GM12878 (cell line): ENCODE results near the gene SYTL5.

Experiments used
- CBFB ChIP-seq: IDR thresholded peaks from 2 replicates; pipeline ENCODE4 v1.6.1; 2016; ENCODE audit warnings: antibody characterized with exemption, low read depth
- POLR2A ChIP-seq: IDR thresholded peaks from 2 replicates; pipeline ENCODE4 v1.6.1; 2011; ENCODE audit warnings: low read depth, mild to moderate bottlenecking, low read length
- RBBP5 ChIP-seq: fragments of 200-600 bp; sonication (generic); conservative IDR thresholded peaks from 2 replicates; pipeline ENCODE4 v1.6.1; 2016
- RFX5 ChIP-seq: IDR thresholded peaks from 2 replicates; pipeline ENCODE4 v1.6.1; 2011; ENCODE audit warnings: low read depth, low read length, improper control_type of control experiment
- SMAD5 ChIP-seq: IDR thresholded peaks from 2 replicates; pipeline ENCODE4 v1.6.1; 2016; ENCODE audit warnings: antibody characterized with exemption, low read depth
- SP1 ChIP-seq: IDR thresholded peaks from one replicate; pipeline ENCODE4 v1.6.1; 2011; ENCODE audit warnings: low read depth, low read length
- STAT3 ChIP-seq: IDR thresholded peaks from 2 replicates; pipeline ENCODE4 v1.6.1; 2011; ENCODE audit warnings: low read depth, low read length, improper control_type of control experiment
- TCF12 ChIP-seq: IDR thresholded peaks from 2 replicates; pipeline ENCODE4 v1.6.1; 2011; ENCODE audit warnings: low read depth, mild to moderate bottlenecking, low read length
- TF ChIP-seq, protein P1 (sequence below), 3 experiments: IDR thresholded peaks in 2 of 3; conservative IDR thresholded peaks in 1 of 3; 2 replicates each; pipeline ENCODE4 v1.5.1; 2011; ENCODE audit warnings: low read depth in 3 of 3, low read length in 3 of 3, mild to moderate bottlenecking in 3 of 3, control low read depth in 2 of 3, moderate library complexity in 2 of 3, inconsistent platforms in 1 of 3, mixed read lengths in 1 of 3; ENCODE audit not compliant: control insufficient read depth in 2 of 3, insufficient read depth in 1 of 3; ENCODE audit errors: extremely low read depth in 1 of 3
- TF ChIP-seq, protein P2 (sequence below): IDR thresholded peaks from 2 replicates; pipeline ENCODE4 v1.6.1; 2012; ENCODE audit warnings: low read depth, low read length, improper control_type of control experiment

DNA sequence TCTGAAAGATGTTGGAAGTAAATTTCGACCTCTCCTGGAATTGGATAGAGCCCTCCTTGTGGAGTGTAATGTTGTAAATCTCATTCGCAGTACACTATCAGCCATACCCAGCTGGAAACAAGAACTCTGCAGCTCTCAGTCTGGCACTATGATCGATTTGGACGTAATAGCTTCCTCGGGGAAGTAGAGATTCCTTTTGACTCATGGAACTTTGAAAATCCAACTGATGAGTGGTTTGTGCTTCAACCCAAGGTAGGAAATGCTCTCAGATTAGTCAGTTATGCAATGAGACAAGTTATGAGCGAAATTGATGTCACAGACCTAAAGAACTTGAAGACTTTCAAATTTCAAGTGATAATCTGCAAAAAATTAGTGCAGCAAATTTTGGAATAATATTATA, 103.9 kb downstream of the SYTL5 start:
- TF ChIP-seq STAT3 (no peak), TCF12 (no peak), SMAD5 (no peak), RBBP5 (no peak), CBFB (no peak), RFX5 (no peak), SP1 (no peak), POLR2A (no peak)
- TF ChIP-seq, protein P1, sequence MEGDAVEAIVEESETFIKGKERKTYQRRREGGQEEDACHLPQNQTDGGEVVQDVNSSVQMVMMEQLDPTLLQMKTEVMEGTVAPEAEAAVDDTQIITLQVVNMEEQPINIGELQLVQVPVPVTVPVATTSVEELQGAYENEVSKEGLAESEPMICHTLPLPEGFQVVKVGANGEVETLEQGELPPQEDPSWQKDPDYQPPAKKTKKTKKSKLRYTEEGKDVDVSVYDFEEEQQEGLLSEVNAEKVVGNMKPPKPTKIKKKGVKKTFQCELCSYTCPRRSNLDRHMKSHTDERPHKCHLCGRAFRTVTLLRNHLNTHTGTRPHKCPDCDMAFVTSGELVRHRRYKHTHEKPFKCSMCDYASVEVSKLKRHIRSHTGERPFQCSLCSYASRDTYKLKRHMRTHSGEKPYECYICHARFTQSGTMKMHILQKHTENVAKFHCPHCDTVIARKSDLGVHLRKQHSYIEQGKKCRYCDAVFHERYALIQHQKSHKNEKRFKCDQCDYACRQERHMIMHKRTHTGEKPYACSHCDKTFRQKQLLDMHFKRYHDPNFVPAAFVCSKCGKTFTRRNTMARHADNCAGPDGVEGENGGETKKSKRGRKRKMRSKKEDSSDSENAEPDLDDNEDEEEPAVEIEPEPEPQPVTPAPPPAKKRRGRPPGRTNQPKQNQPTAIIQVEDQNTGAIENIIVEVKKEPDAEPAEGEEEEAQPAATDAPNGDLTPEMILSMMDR (IDR thresholded peaks at IDR 0.05 in 2 of 3, conservative IDR thresholded peaks at IDR 0.05 in 1 of 3; ENCODE audit: control insufficient read depth in 2 of 3, extremely low read depth in 1 of 3, insufficient read depth in 1 of 3, low read depth in 3 of 3, low read length in 3 of 3), result no peak
- TF ChIP-seq, protein P2, sequence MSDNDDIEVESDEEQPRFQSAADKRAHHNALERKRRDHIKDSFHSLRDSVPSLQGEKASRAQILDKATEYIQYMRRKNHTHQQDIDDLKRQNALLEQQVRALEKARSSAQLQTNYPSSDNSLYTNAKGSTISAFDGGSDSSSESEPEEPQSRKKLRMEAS, result no peak
